ENCODE data around the gene CATSPERB. TPM values are rescaled to one million over a fixed set of nuclear protein-coding genes. Genes with fewer than 3 reads are reported as not detected.
"Not testable (repeated sequence)": the region's sequence is repeated elsewhere in the genome, so short reads cannot be mapped to it uniquely, and the experiment has no call there.

CATSPERB gene
- polyA plus RNA-seq, 1 experiment, result not detected

- TF ChIP-seq CTCF (IDR thresholded peaks at IDR 0.05; ENCODE audit: insufficient read depth, low read depth, low read length), result no peak
- ChIA-PET POLR2A (no interaction called here), CTCF (no interaction called here)
- Histone ChIP-seq H3K27me3 (ENCODE audit: control insufficient read depth, insufficient read depth, low read length) (no peaks in the 10 kb centered on the region), H3K4me3 (ENCODE audit: low read depth, low read length) (no peak overlapping the region; the same call in 1 of the 2 replicates), H3K36me3 (ENCODE audit: control insufficient read depth, insufficient read depth, low read length) (no peaks in the 10 kb centered on the region)
- no peak for DNase-seq (ENCODE audit: low read depth)
Observed at GRCh38 chr14:91573528-91573893, 158.4 kb downstream of the CATSPERB start.

GRCh38 chr14:91570021-91570420 lies 161.9 kb downstream of the CATSPERB start:
- no peak for TF ChIP-seq CTCF (IDR thresholded peaks at IDR 0.05; ENCODE audit: insufficient read depth, low read depth, low read length)
- ChIA-PET POLR2A (no interaction called here), CTCF (no interaction called here)
- H3K27me3 ChIP-seq (ENCODE audit: control insufficient read depth, insufficient read depth, low read length), result no peaks in the 10 kb centered on the region
- H3K4me3 ChIP-seq (ENCODE audit: low read depth, low read length), result no peak overlapping the region
- no peaks in the 10 kb centered on the region for H3K36me3 ChIP-seq (ENCODE audit: control insufficient read depth, insufficient read depth, low read length)
- no peak for DNase-seq (ENCODE audit: low read depth)

GRCh38 chr14:91569301-91569700 lies 162.6 kb downstream of the CATSPERB start:
- Histone ChIP-seq H3K27me3 (ENCODE audit: control insufficient read depth, insufficient read depth, low read length) (no peaks in the 10 kb centered on the region), H3K4me3 (ENCODE audit: low read depth, low read length) (no peak overlapping the region), H3K36me3 (ENCODE audit: control insufficient read depth, insufficient read depth, low read length) (no peaks in the 10 kb centered on the region)
- DNase-seq (ENCODE audit: low read depth), result no peak
- TF ChIP-seq CTCF (IDR thresholded peaks at IDR 0.05; ENCODE audit: insufficient read depth, low read depth, low read length), result no peak
- ChIA-PET POLR2A (no interaction called here), CTCF (no interaction called here)

GRCh38 chr14:91568626-91569025 lies 163.3 kb downstream of the CATSPERB start:
- Histone ChIP-seq H3K27me3 (ENCODE audit: control insufficient read depth, insufficient read depth, low read length) (no peaks in the 10 kb centered on the region), H3K4me3 (ENCODE audit: low read depth, low read length) (no peak overlapping the region), H3K36me3 (ENCODE audit: control insufficient read depth, insufficient read depth, low read length) (no peaks in the 10 kb centered on the region)
- CTCF ChIA-PET, result no interaction called here
- POLR2A ChIA-PET, result no interaction called here
- DNase-seq (ENCODE audit: low read depth), result no peak
- no peak for TF ChIP-seq CTCF (IDR thresholded peaks at IDR 0.05; ENCODE audit: insufficient read depth, low read depth, low read length)

- H3K36me3 ChIP-seq (ENCODE audit: control insufficient read depth, insufficient read depth, low read length); CTCF ChIA-PET; H3K27me3 ChIP-seq (ENCODE audit: control insufficient read depth, insufficient read depth, low read length); H3K4me3 ChIP-seq (ENCODE audit: low read depth, low read length); POLR2A ChIA-PET; DNase-seq (ENCODE audit: low read depth): not testable (repeated sequence)
Observed at GRCh38 chr14:91567827-91568226, 164.1 kb downstream of the CATSPERB start.

GRCh38 chr14:91555531-91555930 lies 176.4 kb downstream of the CATSPERB start:
- H3K27me3 ChIP-seq (ENCODE audit: control insufficient read depth, insufficient read depth, low read length), result no peaks in the 10 kb centered on the region
- ChIA-PET CTCF (no interaction called here), POLR2A (no interaction called here)
- TF ChIP-seq CTCF (IDR thresholded peaks at IDR 0.05; ENCODE audit: insufficient read depth, low read depth, low read length), result no peak
- no peaks in the 10 kb centered on the region for H3K36me3 ChIP-seq (ENCODE audit: control insufficient read depth, insufficient read depth, low read length)
- H3K4me3 ChIP-seq (ENCODE audit: low read depth, low read length), result no peak overlapping the region
- no peak for DNase-seq (ENCODE audit: low read depth)

Data from BJ (cell line).